A549 (cell line): ENCODE results near the gene OR4E2. TPM values are rescaled to one million over a fixed set of nuclear protein-coding genes. Genes with fewer than 3 reads are reported as not detected.

Experiments
- ATAC-seq, 2 experiments: fragments of 200-7000 bp in 1 of 2; fragments of >200 bp in 1 of 2; cut with Nextera tagmentation in 1 of 2; cut with Tn5 transposase in 1 of 2; 3 replicates each; pipeline versions ENCODE4 v1.8.0 to v1.9.1; 2018 to 2020; ENCODE audit warnings: mild to moderate bottlenecking in 1 of 2, moderate library complexity in 1 of 2
- CTCF ChIA-PET: fragments of 300-600 bp; sonication (Branson Sonifier 250); formaldehyde crosslinking; extraction: SDS; loops from one replicate; lab custom pipeline; 2021; ENCODE audit warnings: antibody characterized with exemption, inconsistent platforms; lab: Yijun Ruan, JAX
- POLR2A ChIA-PET: fragments of 350-600 bp; formaldehyde crosslinking; extraction: SDS; loops from one replicate; lab custom pipeline; 2021; ENCODE audit warnings: antibody characterized with exemption, inconsistent platforms; lab: Yijun Ruan, JAX
- DNase-seq, 2 experiments: peaks; one replicate each; pipeline versions ENCODE4 v3.0.0 to v3.0.0-alpha.2; 2011 to 2016; ENCODE audit warnings: low read depth in 1 of 2, low spot score in 1 of 2
- FAIRE-seq: peaks from 2 replicates; lab custom pipeline; 2011; peaks lifted over from hg19 to GRCh38; lab: Jason Lieb, UNC
- H3K27ac ChIP-seq, 2 experiments: fragments of >200 bp; sonication (Bioruptor Twin); formaldehyde crosslinking; 3 replicates each; pipeline ENCODE4 v1.5.1; 2016 to 2017
- H3K4me1 ChIP-seq: fragments of >200 bp; sonication (Bioruptor Twin); formaldehyde crosslinking; 3 replicates; pipeline ENCODE4 v1.6.1; 2016
- H3K4me2 ChIP-seq: fragments of >200 bp; sonication (Bioruptor Twin); formaldehyde crosslinking; 3 replicates; pipeline ENCODE4 v1.6.1; 2016
- H3K4me3 ChIP-seq: fragments of >200 bp; sonication (Bioruptor Twin); formaldehyde crosslinking; 3 replicates; pipeline ENCODE4 v1.5.1; 2016
- H3K9me3 ChIP-seq: fragments of >200 bp; sonication (Bioruptor Twin); formaldehyde crosslinking; 3 replicates; pipeline ENCODE4 v1.6.1; 2016
- BHLHE40 ChIP-seq: IDR thresholded peaks from 2 replicates; pipeline ENCODE4 v1.6.1; 2012; ENCODE audit warnings: low read depth, low read length, inconsistent platforms
- CEBPB ChIP-seq, 2 experiments: fragments of >200 bp in 1 of 2; sonication (Bioruptor Twin) in 1 of 2; formaldehyde crosslinking in 1 of 2; IDR thresholded peaks; 2 replicates each; pipeline ENCODE4 v1.6.1; 2012 to 2016
- CTCF ChIP-seq: fragments of >200 bp; sonication (Bioruptor Twin); formaldehyde crosslinking; IDR thresholded peaks from 3 replicates; pipeline ENCODE4 v1.5.1; 2016
- E2F6 ChIP-seq: IDR thresholded peaks from 2 replicates; pipeline ENCODE4 v1.6.1; 2012; ENCODE audit warnings: low read depth, borderline replicate concordance
- ELK1 ChIP-seq: fragments of 150-350 bp; IDR thresholded peaks from 2 replicates; pipeline ENCODE4 v1.6.1; 2014; ENCODE audit warnings: low read depth, mild to moderate bottlenecking, low read length
- ESRRA ChIP-seq: fragments of 150-350 bp; IDR thresholded peaks from 2 replicates; pipeline ENCODE4 v1.6.1; 2014; ENCODE audit warnings: mild to moderate bottlenecking, low read length, borderline replicate concordance
- HDAC2 ChIP-seq: fragments of 200-600 bp; sonication (generic); IDR thresholded peaks from 2 replicates; pipeline ENCODE4 v1.6.1; 2016
- HES2 ChIP-seq: fragments of >200 bp; sonication (Bioruptor Twin); formaldehyde crosslinking; IDR thresholded peaks from 2 replicates; pipeline ENCODE4 v1.6.1; 2016
- HMGXB4 ChIP-seq: fragments of 250-450 bp; sonication (Bioruptor Pico); IDR thresholded peaks from 2 replicates; pipeline ENCODE4 v1.5.0; 2021; ENCODE audit warnings: mild to moderate bottlenecking, moderate library complexity, borderline replicate concordance
- JUN ChIP-seq, 2 experiments: fragments of >200 bp; sonication (Bioruptor Twin); formaldehyde crosslinking; IDR thresholded peaks; 2 replicates in 1 of 2; 3 replicates in 1 of 2; pipeline ENCODE4 v1.6.1; 2016 to 2017
- KDM5A ChIP-seq: fragments of 200-600 bp; sonication (generic); IDR thresholded peaks from 2 replicates; pipeline ENCODE4 v1.6.1; 2016; ENCODE audit warnings: antibody characterized with exemption, mild to moderate bottlenecking
- MAFK ChIP-seq: fragments of 450-650 bp; IDR thresholded peaks from 2 replicates; pipeline ENCODE4 v1.6.1; 2014; ENCODE audit not compliant: partially characterized antibody
- MAZ ChIP-seq: fragments of 150-350 bp; IDR thresholded peaks from 2 replicates; pipeline ENCODE4 v1.6.1; 2014; ENCODE audit warnings: antibody characterized with exemption, low read depth, low read length, borderline replicate concordance
- NFE2L2 ChIP-seq: fragments of 150-350 bp; conservative IDR thresholded peaks from 2 replicates; pipeline ENCODE4 v1.6.1; 2014; ENCODE audit warnings: low read length
- NPAS2 ChIP-seq: fragments of 250-450 bp; sonication (Bioruptor Pico); IDR thresholded peaks from 2 replicates; pipeline ENCODE4 v1.8.0; 2022; ENCODE audit warnings: mild to moderate bottlenecking, moderate library complexity, borderline replicate concordance
- PHF8 ChIP-seq: fragments of 200-600 bp; sonication (generic); IDR thresholded peaks from 2 replicates; pipeline ENCODE4 v1.6.1; 2016; ENCODE audit warnings: low read depth, mild to moderate bottlenecking, antibody characterized with exemption, moderate library complexity, borderline replicate concordance
- POLR2AphosphoS2 ChIP-seq: conservative IDR thresholded peaks from 2 replicates; pipeline ENCODE4 v1.6.1; 2012; ENCODE audit warnings: low read length, improper control_type of control experiment, inconsistent platforms
- RAD21 ChIP-seq, 2 experiments: fragments of >200 bp in 1 of 2; sonication (Bioruptor Twin) in 1 of 2; formaldehyde crosslinking in 1 of 2; IDR thresholded peaks in 1 of 2; conservative IDR thresholded peaks in 1 of 2; 2 replicates in 1 of 2; 3 replicates in 1 of 2; pipeline ENCODE4 v1.6.1; 2012 to 2018; ENCODE audit warnings: inconsistent platforms in 1 of 2
- RARB ChIP-seq: fragments of 250-450 bp; sonication (Bioruptor Pico); IDR thresholded peaks from 2 replicates; pipeline ENCODE4 v1.8.0; 2021; ENCODE audit warnings: mild to moderate bottlenecking, moderate library complexity
- RNF2 ChIP-seq: fragments of 200-600 bp; sonication (generic); IDR thresholded peaks from 2 replicates; pipeline ENCODE4 v1.6.1; 2016; ENCODE audit warnings: low read depth, mild to moderate bottlenecking, antibody characterized with exemption, moderate library complexity, borderline replicate concordance
- TFCP2L1 ChIP-seq: fragments of 250-450 bp; sonication (Bioruptor Pico); IDR thresholded peaks from 2 replicates; pipeline ENCODE4 v1.5.0; 2021; ENCODE audit warnings: mild to moderate bottlenecking
- ZC3H11A ChIP-seq: fragments of 450-650 bp; IDR thresholded peaks from 2 replicates; pipeline ENCODE4 v1.6.1; 2014; ENCODE audit warnings: antibody characterized with exemption, mild to moderate bottlenecking
- WGBS: methylation state at CpG from one replicate; pipeline ENCODE4 v1.1.6; 2017; ENCODE audit errors: missing lambda C conversion rate; 5-methylcytosine and 5-hydroxymethylcytosine counted together
- polyA plus RNA-seq, 4 experiments: library from polyadenylated mRNA; depleted of rRNA in 3 of 4; stranded (reverse); fragments of >200 nt; fragmentation: RNase III in 1 of 4; extraction: RNeasy Plus Mini Kit Qiagen cat#74134 plus additional on column Dnase treatment in 1 of 4; gene quantifications; 2 replicates in 3 of 4; 3 replicates in 1 of 4; pipeline ENCODE4 v1.2.3, GENCODE V29; 2011 to 2017

Gene OR4E2
- polyA plus RNA-seq, 2 of the 4 experiments (the other 2 are of a cell fraction), result not detected

GRCh38 chr14:21652209-21652808 is 1.3 kb upstream of the OR4E2 start:
- Histone ChIP-seq H3K27ac (no peak overlapping the region), H3K4me3 (no peak overlapping the region), H3K4me1 (no peaks in the 10 kb centered on the region), H3K9me3 (no peaks in the 10 kb centered on the region)
- 5% methylated on average over 1 of the region's 1 CpG for WGBS
- no peak for ATAC-seq
- no peak for DNase-seq
- no peak for FAIRE-seq
- TF ChIP-seq MAFK (no peak), POLR2AphosphoS2 (no peak), NFE2L2 (no peak), HMGXB4 (CRISPR knock-in tag) (no peak), RARB (no peak), E2F6 (no peak), HES2 (no peak)
- TF ChIP-seq, all 56 proteins: peak for 0
- H3K4me2 ChIP-seq, result no peak overlapping the region
- POLR2A ChIA-PET, result no interaction called here
- CTCF ChIA-PET, result no interaction called here

- FAIRE-seq (no peak), ATAC-seq (no peak), DNase-seq (no peak)
- 40% methylated on average over 5 of the region's 5 CpGs for WGBS
- TF ChIP-seq MAZ (no peak), ELK1 (no peak)
- Histone ChIP-seq H3K4me1 (no peaks in the 10 kb centered on the region), H3K4me3 (no peak overlapping the region), H3K4me2 (no peak overlapping the region), H3K9me3 (no peaks in the 10 kb centered on the region), H3K27ac (no peak overlapping the region)
- POLR2A ChIA-PET, result no interaction called here
- CTCF ChIA-PET, result interaction anchor here (0.6 to 1.9 kb wide), 2 partner anchors 14 to 113 kb away, joined by 3 to 7 read pairs; no protein-coding TSS in a partner anchor
Observed at GRCh38 chr14:21654215-21654614, 580 bp downstream of the OR4E2 start.

- Histone ChIP-seq H3K4me2 (no peak overlapping the region), H3K27ac (no peak overlapping the region), H3K4me1 (no peaks in the 10 kb centered on the region), H3K4me3 (no peak overlapping the region), H3K9me3 (no peaks in the 10 kb centered on the region)
- ATAC-seq (no peak), FAIRE-seq (no peak), DNase-seq (no peak)
- WGBS, result 96% methylated on average over 1 of the region's 1 CpG
- CTCF ChIA-PET, result interaction anchor here (1.1 kb wide), 1 partner anchor 13 kb away, joined by 5 read pairs; no protein-coding TSS in a partner anchor
- TF ChIP-seq RNF2 (no peak), KDM5A (no peak), PHF8 (no peak), HDAC2 (no peak), RAD21 (conservative IDR thresholded peaks at IDR 0.05 in 1 of 2, IDR thresholded peaks at IDR 0.05 in 1 of 2) (no peak), ZC3H11A (no peak), CTCF (no peak), NPAS2 (no peak), TFCP2L1 (CRISPR knock-in tag) (no peak), JUN (IDR thresholded peaks at IDR 0.05) (no peak), POLR2AphosphoS2 (no peak), RARB (no peak), ESRRA (no peak), CEBPB (IDR thresholded peaks at IDR 0.05) (no peak), HMGXB4 (CRISPR knock-in tag) (no peak), MAFK (no peak), E2F6 (no peak), BHLHE40 (no peak)
- POLR2A ChIA-PET, result no interaction called here
Observed at GRCh38 chr14:21656980-21657379, 3.3 kb downstream of the OR4E2 start.
